ENCODE data around the gene MBLAC1.

MBLAC1 gene

GRCh38 chr7:100126931-100127865 is at the start of gene MBLAC1:
TSS of gene MBLAC1 (plus strand) at chr7:100126967. CDS start at chr7:100127396, 429 bp downstream.
- DNase-seq (ENCODE audit: low spot score), result peak; percentile 95

GRCh38 chr7:100077205-100077604 is 49.6 kb upstream of the MBLAC1 start:
- no peak for DNase-seq (ENCODE audit: low spot score)

- DNase-seq (ENCODE audit: low spot score), result no peak
Measured at GRCh38 chr7:100079024-100079560, 47.7 kb upstream of the MBLAC1 start.

- no peak for DNase-seq (ENCODE audit: low spot score)
Measured at GRCh38 chr7:100080907-100081534, 45.7 kb upstream of the MBLAC1 start.

- DNase-seq (ENCODE audit: low spot score), result peak; percentile 100
Measured at GRCh38 chr7:100081535-100082102, 45.1 kb upstream of the MBLAC1 start, which contains the start of gene ZNF3. TSS of gene ZNF3 (minus strand) at chr7:100081723. CDS start at chr7:100077357, 4,366 bp downstream.

GRCh38 chr7:100082978-100083377 is 43.8 kb upstream of the MBLAC1 start:
- no peak for DNase-seq (ENCODE audit: low spot score)

- DNase-seq (ENCODE audit: low spot score), result no peak
Measured at GRCh38 chr7:100085515-100085914, 41.3 kb upstream of the MBLAC1 start.

GRCh38 chr7:100087055-100087750 is 39.6 kb upstream of the MBLAC1 start:
- no peak for DNase-seq (ENCODE audit: low spot score)

- DNase-seq (ENCODE audit: low spot score), result no peak
Measured at GRCh38 chr7:100088095-100088620, 38.6 kb upstream of the MBLAC1 start.

- peak; percentile 85 for DNase-seq (ENCODE audit: low spot score)
Measured at GRCh38 chr7:100088621-100089457, 37.9 kb upstream of the MBLAC1 start, which contains the start of gene COPS6. TSS of gene COPS6 (plus strand) at chr7:100088969. CDS start at chr7:100088991, 22 bp downstream.

- no peak for DNase-seq (ENCODE audit: low spot score)
Measured at GRCh38 chr7:100089458-100090196, 37.1 kb upstream of the MBLAC1 start.

- DNase-seq (ENCODE audit: low spot score), result no peak
Measured at GRCh38 chr7:100090527-100091410, 36.0 kb upstream of the MBLAC1 start.

- no peak for DNase-seq (ENCODE audit: low spot score)
Measured at GRCh38 chr7:100091411-100092181, 35.2 kb upstream of the MBLAC1 start.

GRCh38 chr7:100093054-100093453 is 33.7 kb upstream of the MBLAC1 start:
- no peak for DNase-seq (ENCODE audit: low spot score)

- no peak for DNase-seq (ENCODE audit: low spot score)
Measured at GRCh38 chr7:100093498-100093897, 33.3 kb upstream of the MBLAC1 start.

GRCh38 chr7:100093925-100094486 is 32.8 kb upstream of the MBLAC1 start:
- no peak for DNase-seq (ENCODE audit: low spot score)

- no peak for DNase-seq (ENCODE audit: low spot score)
Measured at GRCh38 chr7:100095289-100095688, 31.5 kb upstream of the MBLAC1 start.

GRCh38 chr7:100095704-100096103 is 31.1 kb upstream of the MBLAC1 start:
- no peak for DNase-seq (ENCODE audit: low spot score)

Measured in CD4-positive, alpha-beta T cell treated with Interleukin-2 at 100 ng/mL for 4 hours (primary cell).